Activated T-helper 1 cell treated with anti-CD3 and anti-CD28 coated beads, Interleukin-2, amount 50 U/mL, for 16 hours (primary cell): ENCODE measurements around the gene IQCF2.
"Not testable (repeated sequence)": the region's sequence is repeated elsewhere in the genome, so short reads cannot be mapped to it uniquely, and the experiment has no call there.

Source experiments
- DNase-seq, 2 donors: peaks; one replicate each; pipeline ENCODE4 v3.0.0-alpha.2; 2020; ENCODE audit warnings: low read depth in 1 of 2, low spot score in 1 of 2

The IQCF2 gene

GRCh38 chr3:51860703-51861665, at the start of gene IQCF2:
IQCF2 (plus strand) TSS chr3:51861615; CDS start chr3:51861667, 52 bp downstream.
- DNase-seq, result no peak

- DNase-seq, result no peak
These were observed 47.9 kb upstream of the IQCF2 start for GRCh38 chr3:51813539-51813938.

GRCh38 chr3:51814034-51814433, 47.4 kb upstream of the IQCF2 start:
- no peak for DNase-seq

- DNase-seq, result no peak
These were observed 45.8 kb upstream of the IQCF2 start for GRCh38 chr3:51815614-51816013.

GRCh38 chr3:51816723-51817122, 44.7 kb upstream of the IQCF2 start:
- DNase-seq, result no peak

GRCh38 chr3:51817375-51817774, 44.0 kb upstream of the IQCF2 start:
- DNase-seq, result no peak

- no peak for DNase-seq
These were observed 42.3 kb upstream of the IQCF2 start for GRCh38 chr3:51819151-51819550.

- DNase-seq, result no peak
These were observed 41.6 kb upstream of the IQCF2 start for GRCh38 chr3:51819709-51820406.

GRCh38 chr3:51828297-51828696, 33.1 kb upstream of the IQCF2 start:
- DNase-seq, result no peak

- no peak for DNase-seq
These were observed 31.1 kb upstream of the IQCF2 start for GRCh38 chr3:51830345-51830744.

- DNase-seq, result no peak
These were observed 30.5 kb upstream of the IQCF2 start for GRCh38 chr3:51830836-51831385.

GRCh38 chr3:51836606-51837005, 24.8 kb upstream of the IQCF2 start:
- DNase-seq, result no peak

- DNase-seq, result no peak
These were observed 16.3 kb upstream of the IQCF2 start for GRCh38 chr3:51845129-51845528.

GRCh38 chr3:51855411-51855810, 6.0 kb upstream of the IQCF2 start:
- not testable (repeated sequence) for DNase-seq

GRCh38 chr3:51862886-51863285, 1.5 kb downstream of the IQCF2 start:
- no peak for DNase-seq

- DNase-seq, result not testable (repeated sequence)
These were observed 7.5 kb downstream of the IQCF2 start for GRCh38 chr3:51868896-51869295.

GRCh38 chr3:51869304-51869703, 7.9 kb downstream of the IQCF2 start:
- no peak for DNase-seq

- no peak for DNase-seq
These were observed 11.9 kb downstream of the IQCF2 start for GRCh38 chr3:51873253-51873766.

GRCh38 chr3:51873876-51874275, 12.5 kb downstream of the IQCF2 start:
- DNase-seq, result no peak

- no peak for DNase-seq
These were observed 13.0 kb downstream of the IQCF2 start for GRCh38 chr3:51874411-51874810.

- DNase-seq, result no peak
These were observed 13.5 kb downstream of the IQCF2 start for GRCh38 chr3:51874889-51875288.

- no peak for DNase-seq
These were observed 14.1 kb downstream of the IQCF2 start, which contains the start of gene IQCF5 for GRCh38 chr3:51875501-51875900. IQCF5 (minus strand) TSS chr3:51875601; CDS start chr3:51875531, 70 bp downstream.
